Measurements from ENCODE around the gene SYPL2.

Gene SYPL2

DNA sequence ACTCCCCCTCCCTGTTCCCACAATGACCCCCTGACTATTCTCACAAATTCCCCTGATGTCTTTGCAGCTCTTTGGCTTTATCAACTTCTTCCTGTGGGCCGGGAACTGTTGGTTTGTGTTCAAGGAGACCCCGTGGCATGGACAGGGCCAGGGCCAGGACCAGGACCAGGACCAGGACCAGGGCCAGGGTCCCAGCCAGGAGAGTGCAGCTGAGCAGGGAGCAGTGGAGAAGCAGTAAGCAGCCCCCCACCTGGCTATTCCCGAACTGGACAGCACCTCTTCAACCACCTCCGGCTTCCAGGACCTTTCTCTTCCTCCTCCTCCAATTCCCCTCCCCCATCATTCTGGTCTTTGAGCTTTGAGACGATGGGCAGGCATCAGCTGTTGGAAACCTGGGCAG is 13.0 kb downstream of the SYPL2 start:
- Mint-ChIP-seq H3K27ac (no peak overlapping the region), H3K4me1 (ENCODE audit: low read depth) (peaks cover 24% of the 10 kb centered on the region), H3K9me3 (no peaks in the 10 kb centered on the region), H3K4me3 (no peak overlapping the region), H3K36me3 (ENCODE audit: low read depth) (peaks cover 3% of the 10 kb centered on the region), H3K27me3 (ENCODE audit: low read depth) (peaks cover 39% of the 10 kb centered on the region)

DNA sequence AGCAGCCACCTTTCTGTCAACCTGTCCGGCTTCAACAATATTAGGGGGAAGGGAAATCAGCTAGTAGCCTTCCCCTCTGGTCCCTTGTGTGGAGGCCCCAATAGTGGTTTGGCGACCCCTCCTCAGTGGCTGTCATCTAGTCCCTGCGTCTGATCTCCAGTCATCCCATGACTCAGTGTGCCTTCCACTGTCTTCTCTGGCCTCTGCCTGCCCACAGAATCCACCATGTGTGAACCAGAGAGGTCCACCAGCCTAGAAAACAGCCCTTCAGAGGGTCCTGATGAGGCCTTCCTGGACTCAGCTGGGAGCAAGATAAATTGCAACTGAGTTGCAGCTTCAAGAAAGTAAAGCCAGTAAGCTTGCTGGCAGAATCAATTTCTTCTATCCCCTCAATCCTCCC is 13.6 kb downstream of the SYPL2 start:
- no peak overlapping the region for H3K27ac Mint-ChIP-seq
- no peaks in the 10 kb centered on the region for H3K9me3 Mint-ChIP-seq
- H3K4me1 Mint-ChIP-seq (ENCODE audit: low read depth), result peaks cover 30% of the 10 kb centered on the region
- peaks cover 3% of the 10 kb centered on the region for H3K36me3 Mint-ChIP-seq (ENCODE audit: low read depth)
- peaks cover 36% of the 10 kb centered on the region for H3K27me3 Mint-ChIP-seq (ENCODE audit: low read depth)
- no peak overlapping the region for H3K4me3 Mint-ChIP-seq

DNA sequence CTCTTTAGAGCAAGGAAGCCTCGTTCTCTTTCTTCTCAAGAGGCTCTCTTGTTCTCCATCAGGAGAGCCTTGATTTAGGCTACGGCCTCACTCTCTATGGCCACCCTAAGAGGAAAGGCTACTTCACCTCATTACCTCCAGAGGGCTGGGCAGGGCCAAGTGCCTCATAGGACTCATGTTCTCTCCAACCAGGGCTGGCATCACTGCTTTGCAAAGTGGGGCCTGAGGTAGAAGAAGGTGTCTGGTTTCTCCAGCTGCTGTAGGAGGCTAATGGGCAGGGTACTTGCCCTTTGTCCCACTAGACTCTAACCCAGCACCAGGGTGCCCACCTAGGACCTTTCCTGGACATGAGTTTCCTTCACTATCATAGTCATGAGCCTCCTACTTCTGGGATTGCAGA is 15.3 kb downstream of the SYPL2 start:
- no peaks in the 10 kb centered on the region for H3K9me3 Mint-ChIP-seq
- H3K4me3 Mint-ChIP-seq, result no peak overlapping the region
- peaks cover 27% of the 10 kb centered on the region for H3K27me3 Mint-ChIP-seq (ENCODE audit: low read depth)
- peaks cover 39% of the 10 kb centered on the region for H3K4me1 Mint-ChIP-seq (ENCODE audit: low read depth)
- peaks cover 7% of the 10 kb centered on the region for H3K36me3 Mint-ChIP-seq (ENCODE audit: low read depth)
- H3K27ac Mint-ChIP-seq, result no peak overlapping the region

DNA sequence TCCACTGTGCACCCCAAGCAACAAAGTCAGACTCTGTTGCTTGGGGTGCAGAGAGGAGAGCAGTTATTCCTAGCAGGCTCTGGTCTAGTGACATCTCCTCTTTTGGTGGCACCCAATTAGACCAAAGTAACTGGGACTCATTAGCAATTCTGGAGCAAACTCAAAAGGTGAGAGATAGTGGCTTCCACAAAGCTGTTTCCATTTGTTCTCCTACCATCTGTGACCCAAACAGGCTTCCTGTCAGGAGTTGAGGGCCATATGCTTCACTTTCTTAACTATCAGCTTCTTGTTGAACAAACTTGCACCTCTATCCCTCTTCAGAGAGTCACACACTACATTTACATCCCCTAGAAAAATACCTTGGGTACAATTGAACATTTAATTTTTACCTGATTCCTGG is 15.9 kb downstream of the SYPL2 start:
- H3K36me3 Mint-ChIP-seq (ENCODE audit: low read depth), result peaks cover 7% of the 10 kb centered on the region
- H3K4me1 Mint-ChIP-seq (ENCODE audit: low read depth), result peaks cover 40% of the 10 kb centered on the region
- no peak overlapping the region for H3K4me3 Mint-ChIP-seq
- no peaks in the 10 kb centered on the region for H3K9me3 Mint-ChIP-seq
- peaks cover 27% of the 10 kb centered on the region for H3K27me3 Mint-ChIP-seq (ENCODE audit: low read depth)
- no peak overlapping the region for H3K27ac Mint-ChIP-seq

DNA sequence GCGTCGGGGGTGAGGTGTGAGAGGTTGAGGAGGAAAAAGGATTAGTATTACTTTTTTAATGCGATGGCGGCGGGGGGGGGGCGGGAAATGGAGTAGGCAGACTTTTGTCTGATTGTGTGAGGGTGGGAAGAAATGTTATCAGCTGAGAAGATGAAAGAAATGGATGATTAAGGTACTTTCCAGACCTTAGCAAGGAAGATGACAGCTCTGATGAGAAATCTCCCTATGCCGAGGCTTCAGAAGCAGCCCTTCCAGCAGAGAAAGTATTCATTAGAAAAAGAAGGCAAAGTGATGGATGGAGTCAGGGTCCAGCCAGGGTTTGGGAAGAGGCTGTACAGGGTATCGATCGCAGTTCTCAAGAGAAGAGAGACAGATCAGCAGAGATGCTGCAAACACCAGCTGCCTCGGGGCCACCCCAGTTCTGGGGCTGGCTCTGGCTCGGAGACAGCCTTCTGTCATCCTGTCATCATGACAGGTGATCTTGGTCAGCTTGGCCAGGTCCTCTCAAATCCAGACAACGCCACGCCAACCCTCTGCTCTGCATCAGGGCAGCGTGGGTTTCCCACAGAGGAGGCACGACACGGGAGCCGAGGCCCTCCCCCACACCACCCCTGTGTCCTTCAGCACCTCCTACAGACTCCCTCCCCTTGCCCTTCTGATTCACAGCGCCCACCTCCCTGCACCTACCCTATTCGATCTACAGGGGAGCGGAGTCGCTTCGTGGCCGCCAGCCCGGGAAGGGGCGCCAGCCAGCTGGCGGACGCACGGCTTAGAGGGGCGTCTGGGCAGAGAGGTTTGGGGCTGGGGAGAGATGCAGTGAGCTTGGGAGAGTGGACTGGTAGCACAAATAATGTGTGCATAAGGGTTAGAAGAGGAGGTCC is 16.7 kb downstream of the SYPL2 start:
- H3K9me3 Mint-ChIP-seq, result no peaks in the 10 kb centered on the region
- peaks cover 10% of the 10 kb centered on the region for H3K36me3 Mint-ChIP-seq (ENCODE audit: low read depth)
- H3K27me3 Mint-ChIP-seq (ENCODE audit: low read depth), result peaks cover 27% of the 10 kb centered on the region
- H3K27ac Mint-ChIP-seq, result peak overlapping the region; percentile 84
- peaks cover 40% of the 10 kb centered on the region for H3K4me1 Mint-ChIP-seq (ENCODE audit: low read depth)
- peak overlapping the region; percentile 90 for H3K4me3 Mint-ChIP-seq

DNA sequence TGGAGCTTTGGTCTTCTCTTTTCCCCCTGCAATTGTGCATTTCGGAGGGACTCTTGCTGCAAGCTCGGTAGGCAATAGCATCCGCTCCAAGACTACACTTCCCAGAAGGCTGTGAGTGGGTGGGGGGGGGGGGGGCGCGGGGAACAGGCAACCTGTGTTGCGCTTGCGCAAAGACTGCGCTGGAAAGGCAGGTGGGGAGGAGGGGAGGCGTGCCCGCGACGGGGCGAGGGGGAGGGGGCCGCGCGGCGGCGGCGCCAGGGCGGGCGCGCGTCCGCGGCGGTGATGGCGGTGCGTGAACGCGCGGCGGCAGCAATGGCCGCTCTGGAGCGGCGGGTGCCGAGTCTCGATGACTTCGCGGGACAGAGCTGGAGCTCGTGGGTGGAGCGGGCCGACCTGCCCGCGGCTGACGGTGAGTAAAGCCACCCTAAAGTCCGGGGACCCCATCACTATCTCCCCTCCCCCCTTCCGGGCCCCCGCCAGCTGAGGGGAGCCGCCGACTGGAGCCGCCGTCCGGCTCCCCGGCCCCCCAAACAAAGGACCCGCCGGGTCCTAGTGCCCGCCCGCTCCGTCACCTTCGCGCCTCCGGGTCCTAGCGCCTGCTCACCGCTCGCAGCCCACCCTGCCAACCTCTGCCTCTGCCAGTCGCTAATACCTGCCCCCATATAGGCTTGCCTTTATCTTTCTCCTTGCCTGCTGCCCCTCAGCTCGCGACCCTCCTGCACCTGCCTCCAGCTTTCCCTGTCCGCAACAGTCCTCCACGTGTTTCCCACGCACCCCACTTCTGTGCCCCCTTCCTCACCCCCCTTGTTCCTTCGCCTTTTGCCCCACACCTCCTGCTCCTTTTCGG is 17.5 kb downstream of the SYPL2 start, which contains the start of gene ATXN7L2:
ATXN7L2 (plus strand) TSS at position 234 of the 847 bp plus-strand sequence; CDS start at position 283, 49 bp downstream.
- H3K27ac Mint-ChIP-seq, result peak within 1 kb of the TSS; percentile 90
- H3K9me3 Mint-ChIP-seq, result no peaks in the 10 kb centered on the region
- H3K4me3 Mint-ChIP-seq, result peak within 1 kb of the TSS; percentile 90
- peaks cover 37% of the 10 kb centered on the region for H3K4me1 Mint-ChIP-seq (ENCODE audit: low read depth)
- H3K36me3 Mint-ChIP-seq (ENCODE audit: low read depth), result peaks cover 12% of the 10 kb centered on the region
- peaks cover 27% of the 10 kb centered on the region for H3K27me3 Mint-ChIP-seq (ENCODE audit: low read depth)

DNA sequence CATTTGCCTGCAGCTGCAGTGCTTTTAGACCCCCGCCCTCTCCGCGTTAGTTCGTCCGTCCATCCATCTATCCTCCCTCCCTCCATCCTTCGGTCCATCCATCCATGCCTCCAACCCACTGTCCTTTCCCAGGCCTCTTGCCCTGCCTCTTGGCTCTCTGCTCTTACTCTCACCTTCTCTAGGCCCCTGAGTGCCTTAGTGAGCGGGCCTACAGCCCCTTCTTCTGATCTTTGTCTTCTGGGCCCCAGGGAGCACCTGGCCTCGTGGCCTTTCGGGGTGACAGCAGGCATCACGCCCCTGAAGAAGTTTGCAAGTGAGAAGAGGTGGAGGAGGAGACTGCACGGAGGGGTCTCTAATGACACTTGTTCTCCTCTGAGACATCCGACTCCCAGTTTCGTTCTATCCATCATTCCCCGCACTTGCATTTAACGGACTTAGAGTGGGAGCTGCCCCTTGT is 18.2 kb downstream of the SYPL2 start:
- peaks cover 35% of the 10 kb centered on the region for H3K4me1 Mint-ChIP-seq (ENCODE audit: low read depth)
- peaks cover 24% of the 10 kb centered on the region for H3K27me3 Mint-ChIP-seq (ENCODE audit: low read depth)
- H3K4me3 Mint-ChIP-seq, result peak overlapping the region; percentile 90
- H3K27ac Mint-ChIP-seq, result peak overlapping the region; percentile 90
- peaks cover 14% of the 10 kb centered on the region for H3K36me3 Mint-ChIP-seq (ENCODE audit: low read depth)
- H3K9me3 Mint-ChIP-seq, result no peaks in the 10 kb centered on the region

DNA sequence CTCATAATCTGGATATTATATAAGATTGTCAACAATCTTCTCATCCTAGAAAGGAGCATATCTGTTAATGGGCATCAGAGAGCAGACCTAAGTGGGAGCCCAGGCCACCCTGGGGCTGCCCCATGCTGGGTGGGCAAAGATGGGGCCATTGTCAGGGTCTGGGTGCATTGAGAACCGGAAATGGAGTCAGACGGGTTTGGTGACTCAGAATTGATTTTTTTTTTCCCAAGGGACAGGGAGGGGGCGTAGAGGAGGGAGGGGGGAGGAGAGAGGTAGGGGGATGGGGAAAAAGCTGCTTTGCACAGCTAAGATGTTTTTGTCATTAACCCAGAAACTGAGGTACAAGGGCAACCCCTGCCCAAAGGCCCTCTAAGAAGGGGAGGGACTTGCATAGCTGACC is 18.7 kb downstream of the SYPL2 start:
- H3K27ac Mint-ChIP-seq, result peak overlapping the region; percentile 90
- peak overlapping the region; percentile 90 for H3K4me3 Mint-ChIP-seq
- peaks cover 14% of the 10 kb centered on the region for H3K36me3 Mint-ChIP-seq (ENCODE audit: low read depth)
- H3K9me3 Mint-ChIP-seq, result no peaks in the 10 kb centered on the region
- H3K27me3 Mint-ChIP-seq (ENCODE audit: low read depth), result peaks cover 19% of the 10 kb centered on the region
- H3K4me1 Mint-ChIP-seq (ENCODE audit: low read depth), result peaks cover 34% of the 10 kb centered on the region

DNA sequence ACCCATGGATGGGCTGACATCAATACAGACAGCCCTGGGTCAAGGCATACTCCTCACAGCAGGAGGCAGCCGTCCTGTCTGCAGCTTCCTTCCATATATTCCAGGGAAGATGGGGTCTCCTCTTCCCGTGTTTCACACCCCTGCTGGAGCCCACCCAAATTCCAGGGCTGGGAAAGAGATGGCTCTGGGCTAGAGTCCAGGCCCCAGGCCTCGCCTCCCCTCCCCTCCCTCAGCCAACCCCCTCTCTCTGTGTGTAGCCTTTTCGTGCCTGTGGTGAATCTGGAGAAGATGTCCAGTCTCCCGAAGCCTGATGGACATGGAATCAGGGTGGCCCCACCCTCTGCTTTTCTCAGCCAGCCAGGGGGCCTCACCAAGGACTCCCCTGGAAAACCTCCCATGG is 20.9 kb downstream of the SYPL2 start:
- Mint-ChIP-seq H3K27ac (no peak overlapping the region), H3K9me3 (no peaks in the 10 kb centered on the region), H3K36me3 (ENCODE audit: low read depth) (peaks cover 15% of the 10 kb centered on the region), H3K4me1 (ENCODE audit: low read depth) (peaks cover 32% of the 10 kb centered on the region), H3K27me3 (ENCODE audit: low read depth) (peaks cover 1% of the 10 kb centered on the region), H3K4me3 (no peak overlapping the region)

DNA sequence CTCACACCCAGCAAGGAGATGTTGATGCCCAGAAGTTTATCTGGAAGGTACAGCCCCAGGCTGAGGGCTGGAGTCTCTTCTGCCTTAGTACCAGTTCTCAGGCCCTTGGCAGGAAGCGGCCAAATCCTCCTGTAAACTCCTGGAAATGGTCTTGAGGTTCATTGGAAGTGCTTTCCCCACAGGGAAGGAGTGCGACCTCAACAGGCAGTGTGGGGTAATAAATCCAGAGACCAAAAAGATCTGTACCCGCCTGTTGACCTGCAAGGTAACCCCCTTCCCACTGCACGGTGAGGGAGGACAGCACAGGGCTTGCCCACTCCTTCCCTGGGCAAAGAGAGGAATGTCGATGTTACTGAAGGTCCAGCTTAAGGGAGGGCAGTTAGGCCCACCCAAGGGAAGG is 21.9 kb downstream of the SYPL2 start:
- H3K27me3 Mint-ChIP-seq (ENCODE audit: low read depth), result no peaks in the 10 kb centered on the region
- no peaks in the 10 kb centered on the region for H3K9me3 Mint-ChIP-seq
- H3K4me3 Mint-ChIP-seq, result no peak overlapping the region

DNA sequence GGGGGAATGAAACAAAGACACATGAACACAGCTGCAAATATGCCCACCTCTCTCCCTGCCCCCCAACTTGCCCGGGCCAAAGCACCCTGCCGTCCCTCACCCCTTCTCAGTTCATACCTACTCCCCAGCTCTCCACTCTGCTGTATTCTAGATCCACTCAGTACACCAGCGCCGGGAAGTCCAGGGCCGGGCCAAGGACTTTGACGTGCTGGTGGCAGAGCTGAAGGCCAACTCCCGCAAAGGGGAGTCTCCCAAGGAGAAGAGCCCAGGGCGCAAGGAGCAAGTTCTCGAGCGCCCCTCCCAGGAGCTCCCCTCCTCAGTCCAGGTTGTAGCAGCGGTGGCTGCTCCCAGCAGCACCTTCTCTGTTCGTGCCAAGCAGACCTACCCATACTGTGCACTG is 22.4 kb downstream of the SYPL2 start:
- Mint-ChIP-seq H3K36me3 (ENCODE audit: low read depth) (peaks cover 15% of the 10 kb centered on the region), H3K4me1 (ENCODE audit: low read depth) (peaks cover 25% of the 10 kb centered on the region), H3K4me3 (no peak overlapping the region), H3K9me3 (no peaks in the 10 kb centered on the region), H3K27me3 (ENCODE audit: low read depth) (no peaks in the 10 kb centered on the region), H3K27ac (no peak overlapping the region)

More for the DNA sequence above, 21.9 kb downstream of the SYPL2 start:
- peaks cover 15% of the 10 kb centered on the region for H3K36me3 Mint-ChIP-seq (ENCODE audit: low read depth)
- no peak overlapping the region for H3K27ac Mint-ChIP-seq
- peaks cover 29% of the 10 kb centered on the region for H3K4me1 Mint-ChIP-seq (ENCODE audit: low read depth)

DNA sequence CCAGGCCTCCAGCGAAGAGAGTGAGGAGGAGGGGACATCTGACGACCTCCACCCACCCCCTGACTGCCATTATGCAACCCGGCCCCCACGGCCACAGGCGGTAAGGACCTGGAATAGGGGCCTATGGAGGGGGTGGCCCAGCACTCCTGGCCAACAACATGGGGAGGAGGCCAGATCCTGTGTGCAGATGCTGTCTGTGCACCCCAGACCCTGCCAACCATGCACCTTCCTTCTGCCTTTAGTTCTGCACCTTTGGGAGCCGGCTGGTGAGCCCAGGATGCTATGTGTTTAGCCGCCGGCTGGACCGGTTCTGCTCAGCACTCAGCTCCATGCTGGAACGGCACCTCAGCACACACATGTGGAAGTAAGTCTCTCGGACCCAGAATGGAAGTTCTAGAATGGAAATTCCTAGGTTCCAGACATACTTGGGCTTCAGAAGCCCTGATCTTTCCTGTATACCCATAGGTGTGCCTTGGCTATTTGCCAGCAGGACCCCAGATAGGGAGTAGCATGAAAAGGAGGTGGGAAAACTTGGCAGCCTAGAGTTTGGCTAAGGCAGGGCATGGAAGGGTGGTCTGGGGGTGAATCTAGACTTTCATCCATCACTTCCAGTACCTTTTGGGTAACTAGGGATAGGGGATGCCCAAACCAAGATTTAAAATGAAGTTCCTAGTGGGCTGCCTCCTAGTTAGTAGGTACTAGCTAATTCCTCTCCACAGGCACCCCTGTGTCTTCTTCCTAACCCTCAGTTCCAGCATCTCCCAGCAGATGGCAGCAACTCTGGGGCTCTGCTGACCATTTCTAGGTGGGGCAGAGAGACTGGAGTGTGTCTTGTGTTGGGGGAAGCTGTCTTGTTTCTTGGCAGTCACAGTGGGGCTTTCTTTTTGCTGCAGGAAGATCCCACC is 23.9 kb downstream of the SYPL2 start:
- Mint-ChIP-seq H3K36me3 (ENCODE audit: low read depth) (peaks cover 15% of the 10 kb centered on the region), H3K27me3 (ENCODE audit: low read depth) (no peaks in the 10 kb centered on the region), H3K27ac (no peak overlapping the region), H3K4me3 (no peak overlapping the region), H3K4me1 (ENCODE audit: low read depth) (peaks cover 21% of the 10 kb centered on the region), H3K9me3 (no peaks in the 10 kb centered on the region)

DNA sequence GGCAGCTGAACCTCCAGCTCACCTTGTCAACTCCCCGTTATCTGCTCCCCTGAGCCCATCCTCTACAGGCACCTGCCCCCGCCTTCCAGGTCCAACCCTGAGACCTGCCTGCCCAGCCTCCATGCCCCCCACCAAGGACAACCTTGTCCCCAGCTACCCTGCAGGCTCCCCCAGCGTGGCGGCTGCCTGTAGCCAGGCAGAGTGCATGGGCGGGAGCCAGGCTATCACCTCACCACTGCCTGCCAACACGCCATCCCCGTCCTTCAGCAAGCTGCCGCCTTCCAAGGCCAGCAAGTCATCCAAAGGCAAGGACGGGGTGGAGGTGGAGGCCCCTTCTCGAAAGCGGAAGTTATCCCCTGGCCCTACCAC is 24.6 kb downstream of the SYPL2 start:
- H3K4me1 Mint-ChIP-seq (ENCODE audit: low read depth), result peaks cover 23% of the 10 kb centered on the region
- H3K27ac Mint-ChIP-seq, result no peak overlapping the region
- H3K36me3 Mint-ChIP-seq (ENCODE audit: low read depth), result peaks cover 19% of the 10 kb centered on the region
- H3K9me3 Mint-ChIP-seq, result no peaks in the 10 kb centered on the region
- no peaks in the 10 kb centered on the region for H3K27me3 Mint-ChIP-seq (ENCODE audit: low read depth)
- H3K4me3 Mint-ChIP-seq, result no peak overlapping the region

DNA sequence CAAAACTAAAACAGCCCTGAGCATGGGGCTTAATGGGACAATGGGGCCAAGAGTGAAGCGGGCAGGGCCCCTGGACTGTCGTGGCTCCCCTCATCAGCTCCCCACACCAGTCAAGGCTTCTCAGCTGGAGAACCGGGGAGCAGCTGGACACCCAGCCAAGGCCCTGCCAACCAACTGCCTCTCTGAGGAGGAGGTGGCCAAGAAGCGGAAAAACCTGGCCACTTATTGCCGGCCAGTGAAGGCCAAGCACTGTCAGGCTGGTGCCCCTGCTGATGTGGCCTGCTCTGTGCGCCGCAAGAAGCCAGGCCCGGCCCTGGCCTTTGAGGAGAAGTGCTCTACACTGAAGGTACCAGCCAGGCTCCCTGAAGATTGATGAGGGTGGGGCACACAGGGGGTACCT is 25.0 kb downstream of the SYPL2 start:
- H3K36me3 Mint-ChIP-seq (ENCODE audit: low read depth), result peaks cover 23% of the 10 kb centered on the region
- no peaks in the 10 kb centered on the region for H3K27me3 Mint-ChIP-seq (ENCODE audit: low read depth)

More for the DNA sequence above, 25.0 kb downstream of the SYPL2 start:
- Mint-ChIP-seq H3K27ac (no peak overlapping the region), H3K4me1 (ENCODE audit: low read depth) (peaks cover 27% of the 10 kb centered on the region), H3K9me3 (no peaks in the 10 kb centered on the region), H3K4me3 (no peak overlapping the region)

Data from T-helper 1 cell treated with Interleukin-12 subunit alpha and Interleukin-12 subunit beta and Interleukin-4 antibody, amounts not matched to agents 30 μg/mL and 1 μg/mL, for 36 hours (primary cell).